Measurements from ENCODE around the gene GFI1B.

The GFI1B gene

DNA sequence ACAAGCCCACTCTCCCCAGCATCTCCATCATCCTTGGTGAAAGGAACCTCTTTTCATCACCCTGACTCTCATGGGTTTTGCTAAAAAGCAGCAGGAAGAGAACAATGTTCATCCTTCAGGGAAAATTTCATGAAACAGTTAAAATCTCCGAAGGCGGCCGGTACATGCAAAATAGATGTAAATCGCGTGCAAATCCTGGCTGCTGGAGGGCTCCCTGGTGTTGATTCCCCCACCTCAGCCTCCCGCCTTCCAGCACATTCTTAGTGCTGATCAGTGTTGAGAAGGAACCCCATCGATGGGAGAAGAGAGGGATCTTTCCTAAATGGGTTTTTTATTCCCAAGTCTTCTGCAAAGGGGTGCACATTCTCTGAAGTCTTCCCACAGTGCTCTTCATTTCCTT, 8.7 kb upstream of the GFI1B start:
- H3K4me3 ChIP-seq (replicated peaks; ENCODE audit: low read depth, low read length): no peak overlapping the region
- no peak for DNase-seq (ENCODE audit: low read depth)
- TF ChIP-seq, protein P1, sequence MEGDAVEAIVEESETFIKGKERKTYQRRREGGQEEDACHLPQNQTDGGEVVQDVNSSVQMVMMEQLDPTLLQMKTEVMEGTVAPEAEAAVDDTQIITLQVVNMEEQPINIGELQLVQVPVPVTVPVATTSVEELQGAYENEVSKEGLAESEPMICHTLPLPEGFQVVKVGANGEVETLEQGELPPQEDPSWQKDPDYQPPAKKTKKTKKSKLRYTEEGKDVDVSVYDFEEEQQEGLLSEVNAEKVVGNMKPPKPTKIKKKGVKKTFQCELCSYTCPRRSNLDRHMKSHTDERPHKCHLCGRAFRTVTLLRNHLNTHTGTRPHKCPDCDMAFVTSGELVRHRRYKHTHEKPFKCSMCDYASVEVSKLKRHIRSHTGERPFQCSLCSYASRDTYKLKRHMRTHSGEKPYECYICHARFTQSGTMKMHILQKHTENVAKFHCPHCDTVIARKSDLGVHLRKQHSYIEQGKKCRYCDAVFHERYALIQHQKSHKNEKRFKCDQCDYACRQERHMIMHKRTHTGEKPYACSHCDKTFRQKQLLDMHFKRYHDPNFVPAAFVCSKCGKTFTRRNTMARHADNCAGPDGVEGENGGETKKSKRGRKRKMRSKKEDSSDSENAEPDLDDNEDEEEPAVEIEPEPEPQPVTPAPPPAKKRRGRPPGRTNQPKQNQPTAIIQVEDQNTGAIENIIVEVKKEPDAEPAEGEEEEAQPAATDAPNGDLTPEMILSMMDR (IDR thresholded peaks at IDR 0.05; ENCODE audit: low read length, missing control alignments): no peak

DNA sequence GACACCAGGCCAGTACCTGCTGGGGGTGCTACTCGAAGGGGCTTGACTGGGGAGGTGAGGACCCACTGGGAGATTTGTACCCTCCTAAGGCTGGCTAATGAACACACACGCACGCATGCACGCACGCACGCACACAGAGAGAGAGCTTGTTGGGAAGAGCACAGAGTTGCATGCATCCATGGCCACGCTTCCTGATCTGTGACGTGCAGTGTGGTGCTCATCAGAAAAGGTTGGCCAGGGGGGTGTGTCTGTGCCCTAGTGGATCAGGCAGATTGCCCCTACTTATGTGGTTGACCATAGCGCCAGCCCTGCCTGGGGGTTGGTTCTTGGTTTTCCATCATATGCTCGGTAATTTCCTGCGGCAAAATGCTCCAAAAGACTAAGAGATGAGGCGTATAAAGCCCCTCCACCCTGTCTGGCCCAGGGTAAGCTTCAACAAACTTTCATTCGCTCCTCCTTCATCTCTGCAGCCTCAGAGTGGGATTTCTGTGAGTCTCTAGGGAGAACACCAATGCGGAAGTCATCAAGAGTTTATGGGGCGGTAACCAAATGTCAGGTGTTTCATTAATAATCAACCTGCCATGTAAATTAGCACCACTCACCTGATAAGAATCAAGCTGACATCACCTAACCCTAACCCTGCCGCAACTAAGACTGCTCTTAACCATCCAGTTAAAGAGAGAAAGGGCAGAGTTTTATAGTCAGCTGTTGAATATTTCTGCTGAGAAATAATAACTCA, 8.0 kb upstream of the GFI1B start:
- TF ChIP-seq, protein P1 (IDR thresholded peaks at IDR 0.05; ENCODE audit: low read length, missing control alignments): no peak
- DNase-seq (ENCODE audit: low read depth): no peak
- H3K4me3 ChIP-seq (replicated peaks; ENCODE audit: low read depth, low read length): no peak overlapping the region

DNA sequence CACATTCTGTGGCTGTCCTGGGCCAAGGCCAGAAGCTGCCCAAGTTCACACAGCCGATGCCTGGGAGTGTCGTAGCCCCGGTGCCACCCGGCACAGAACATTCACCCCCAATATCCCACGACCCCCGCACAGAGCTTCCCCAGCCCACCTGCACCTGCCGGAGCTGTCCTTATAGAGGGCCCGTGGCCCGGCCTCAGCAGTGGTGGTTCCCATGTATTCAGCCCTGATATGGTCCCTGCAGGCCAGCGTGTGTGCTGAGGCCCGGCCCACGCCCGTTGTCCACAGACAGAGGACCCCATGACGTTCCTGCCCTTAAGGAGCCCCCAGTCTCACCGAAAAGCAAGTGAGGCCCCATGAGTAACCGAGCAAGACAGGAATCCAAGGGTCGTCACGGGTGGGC, 5.3 kb upstream of the GFI1B start:
- DNase-seq (ENCODE audit: low read depth): no peak
- H3K4me3 ChIP-seq (replicated peaks; ENCODE audit: low read depth, low read length): no peak overlapping the region
- TF ChIP-seq, protein P1 (IDR thresholded peaks at IDR 0.05; ENCODE audit: low read length, missing control alignments): no peak

DNA sequence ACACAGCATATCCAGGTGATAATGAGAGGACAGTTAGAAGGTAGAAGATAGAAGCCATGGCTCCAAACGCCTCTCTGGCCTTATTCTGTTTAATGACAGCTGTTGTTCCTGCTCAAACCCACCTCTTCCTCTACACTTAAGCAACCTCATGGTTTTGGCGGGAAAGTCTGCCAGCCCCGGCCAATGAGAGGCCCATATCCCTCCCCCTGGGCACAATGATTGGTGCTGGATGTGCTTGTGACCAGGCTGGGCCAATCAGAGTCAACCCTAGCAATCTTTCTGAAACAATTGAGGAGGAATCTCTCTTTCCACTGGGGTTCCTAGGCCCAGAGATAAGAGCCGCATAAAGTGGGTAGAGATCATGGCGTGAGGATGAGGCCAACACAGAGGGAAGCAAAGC, 4.8 kb upstream of the GFI1B start:
- DNase-seq (ENCODE audit: low read depth): peak; percentile 21
- TF ChIP-seq, protein P1 (IDR thresholded peaks at IDR 0.05; ENCODE audit: low read length, missing control alignments): no peak
- H3K4me3 ChIP-seq (replicated peaks; ENCODE audit: low read depth, low read length): no peak overlapping the region

DNA sequence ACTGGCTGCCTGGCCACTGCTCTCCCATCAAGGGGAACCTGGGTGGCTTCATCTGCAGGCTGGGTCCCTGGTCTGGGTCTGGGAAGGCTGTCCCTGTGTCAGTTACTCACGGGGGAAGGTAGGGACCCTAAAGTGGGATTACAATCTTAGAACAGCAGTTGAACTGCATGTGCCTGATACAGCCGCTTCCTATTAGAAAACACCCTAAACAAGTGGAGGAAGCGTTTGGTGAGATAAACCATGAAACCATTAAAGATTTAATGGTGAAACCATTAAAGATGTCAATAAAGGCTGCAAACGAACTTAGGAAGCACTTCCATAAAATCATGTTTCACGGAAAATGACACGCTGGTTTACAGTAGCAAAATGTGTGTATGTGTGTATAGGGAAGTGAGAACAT, 2.5 kb upstream of the GFI1B start:
- H3K4me3 ChIP-seq (replicated peaks; ENCODE audit: low read depth, low read length): no peak overlapping the region
- TF ChIP-seq, protein P1 (IDR thresholded peaks at IDR 0.05; ENCODE audit: low read length, missing control alignments): no peak
- no peak for DNase-seq (ENCODE audit: low read depth)

DNA sequence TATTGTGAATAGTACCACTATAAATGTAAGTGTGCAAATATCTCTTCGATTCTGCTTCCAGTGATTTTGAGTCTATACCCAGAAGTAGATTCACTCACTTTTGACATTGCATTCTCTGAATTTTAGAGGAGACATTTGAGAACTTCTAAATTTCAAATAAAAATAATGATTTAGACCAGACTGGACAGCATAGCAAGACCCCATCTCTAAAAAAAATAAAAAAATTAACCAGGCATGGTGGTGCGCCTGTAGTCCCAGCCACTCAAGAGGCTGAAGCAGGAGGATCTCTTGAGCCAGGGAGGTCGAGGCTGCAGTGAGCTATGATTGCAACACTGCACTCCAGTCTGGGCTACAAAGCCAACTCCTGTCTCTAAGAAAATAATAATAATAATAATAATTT, 1.9 kb upstream of the GFI1B start:
- H3K4me3 ChIP-seq (replicated peaks; ENCODE audit: low read depth, low read length): no peak overlapping the region
- TF ChIP-seq, protein P1 (IDR thresholded peaks at IDR 0.05; ENCODE audit: low read length, missing control alignments): no peak
- DNase-seq (ENCODE audit: low read depth): no peak

DNA sequence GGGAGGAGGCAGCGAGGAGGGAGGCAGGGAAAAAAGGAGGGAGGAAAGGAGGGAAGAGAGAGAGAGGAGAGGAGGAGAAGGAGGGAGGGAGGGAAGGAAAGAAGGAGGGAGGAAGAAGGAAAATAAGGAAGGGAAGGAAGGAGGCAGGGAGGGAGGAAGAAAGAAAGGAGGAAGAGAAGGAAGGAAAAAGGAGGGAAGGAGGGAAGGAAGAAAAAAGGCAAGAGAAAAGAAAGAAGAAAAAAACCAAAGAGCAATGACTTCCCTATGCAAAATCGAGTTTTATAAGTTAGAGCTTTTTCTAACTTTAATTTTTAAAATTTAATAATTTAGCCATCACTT, 413 bp upstream of the GFI1B start:
- H3K4me3 ChIP-seq (replicated peaks; ENCODE audit: low read depth, low read length): no peak overlapping the region
- TF ChIP-seq, protein P1 (IDR thresholded peaks at IDR 0.05; ENCODE audit: low read length, missing control alignments): no peak
- no peak for DNase-seq (ENCODE audit: low read depth)

Measured in fibroblast of pulmonary artery (primary cell).